ACC112 (cell line): ENCODE results near the gene CHSY1.

ENCODE experiments used
- H2AFZ ChIP-seq: fragments of 200-600 bp; sonication (generic); one replicate; pipeline ENCODE4 v1.6.0; 2017; ENCODE audit warnings: antibody characterized with exemption, low read length; ENCODE audit not compliant: unreplicated experiment
- H3K27ac ChIP-seq: fragments of 200-600 bp; sonication (generic); 2 replicates; pipeline ENCODE4 v1.5.1; 2014; ENCODE audit warnings: low read depth, mild to moderate bottlenecking, antibody characterized with exemption, low read length, moderate library complexity
- H3K27me3 ChIP-seq: fragments of 200-600 bp; sonication (generic); 2 replicates; pipeline ENCODE4 v1.6.1; 2014; ENCODE audit warnings: mild to moderate bottlenecking, antibody characterized with exemption, low read length, moderate library complexity, mixed read lengths; ENCODE audit not compliant: insufficient read depth
- H3K36me3 ChIP-seq: fragments of 200-600 bp; sonication (generic); 2 replicates; pipeline ENCODE4 v1.6.1; 2016; ENCODE audit warnings: mild to moderate bottlenecking, antibody characterized with exemption, low read length, moderate library complexity, mixed read lengths; ENCODE audit not compliant: insufficient read depth
- H3K4me1 ChIP-seq: fragments of 200-600 bp; sonication (generic); one replicate; pipeline ENCODE4 v1.6.1; 2016; ENCODE audit warnings: low read length, mixed read lengths; ENCODE audit not compliant: insufficient read depth, unreplicated experiment, control insufficient read depth
- H3K4me3 ChIP-seq: fragments of 200-600 bp; sonication (generic); 2 replicates; pipeline ENCODE4 v1.5.1; 2014; ENCODE audit warnings: mild to moderate bottlenecking, low read depth, low read length
- H3K79me2 ChIP-seq: fragments of 200-600 bp; sonication (generic); one replicate; pipeline ENCODE4 v1.6.0; 2016; ENCODE audit warnings: low read length; ENCODE audit not compliant: control insufficient read depth, unreplicated experiment, insufficient read depth

CHSY1 gene

DNA sequence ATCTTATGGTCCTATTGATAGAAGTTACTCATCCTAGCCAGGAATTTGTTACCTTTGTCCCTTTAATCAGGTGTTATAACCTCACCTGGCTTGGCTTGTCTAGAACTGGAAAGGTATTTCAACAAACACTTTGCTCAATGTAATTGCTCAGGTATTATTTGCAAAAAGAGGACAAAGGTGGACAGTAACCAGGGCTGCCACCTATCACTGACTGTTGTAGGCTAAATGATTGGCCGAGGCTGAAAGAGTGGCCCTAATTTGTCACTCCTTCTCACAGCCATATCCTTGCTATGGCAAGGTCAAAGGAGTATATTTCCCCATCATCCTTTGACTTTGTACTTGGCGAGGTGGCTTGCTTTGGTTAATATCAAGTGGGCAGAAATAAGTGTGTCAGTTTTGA lies 28.2 kb upstream of the CHSY1 start:
- Histone ChIP-seq H3K27ac (no peak overlapping the region), H3K27me3 (no peaks in the 10 kb centered on the region), H3K4me3 (no peak overlapping the region), H3K79me2 (peaks cover 20% of the 10 kb centered on the region), H3K4me1 (peaks cover 8% of the 10 kb centered on the region), H3K36me3 (peaks cover 16% of the 10 kb centered on the region), H2AFZ (no peak overlapping the region)

DNA sequence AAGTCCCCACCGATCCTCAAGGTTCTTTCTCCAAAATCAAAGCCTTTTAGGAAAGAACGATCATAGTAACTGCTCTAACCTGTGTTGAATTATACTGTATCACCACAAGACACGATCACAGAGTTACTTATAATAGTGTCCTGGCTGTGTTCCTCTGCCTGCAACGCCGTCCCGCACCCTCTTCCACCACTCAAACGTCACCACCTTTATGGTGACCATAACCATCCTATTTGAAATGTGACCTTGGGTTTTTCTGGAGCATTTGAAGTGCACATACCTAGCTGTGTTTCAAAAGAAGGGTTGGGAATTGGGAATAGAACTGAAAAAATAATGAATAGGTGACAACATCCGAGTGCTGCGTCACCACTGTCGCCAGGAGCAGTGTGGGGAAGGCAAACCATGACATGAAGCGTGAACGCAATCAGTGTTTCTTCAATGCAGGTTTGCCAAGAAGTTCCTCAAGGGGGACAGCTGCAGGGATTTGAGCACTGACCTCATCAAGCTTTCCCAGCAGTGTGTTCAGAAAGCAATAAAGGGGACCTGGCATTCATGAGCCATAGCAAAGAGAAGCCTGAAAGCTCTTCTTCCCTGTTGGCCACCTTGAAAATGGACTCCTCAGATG lies 26.2 kb upstream of the CHSY1 start:
- H3K27ac ChIP-seq, result peak overlapping the region; percentile 22; the same call in 1 of the 2 replicates
- peaks cover 31% of the 10 kb centered on the region for H3K36me3 ChIP-seq
- H3K27me3 ChIP-seq, result no peaks in the 10 kb centered on the region
- peak overlapping the region; percentile 89 for H3K4me3 ChIP-seq
- peaks cover 8% of the 10 kb centered on the region for H3K4me1 ChIP-seq
- peaks cover 28% of the 10 kb centered on the region for H3K79me2 ChIP-seq
- peak overlapping the region; percentile 37 for H2AFZ ChIP-seq

DNA sequence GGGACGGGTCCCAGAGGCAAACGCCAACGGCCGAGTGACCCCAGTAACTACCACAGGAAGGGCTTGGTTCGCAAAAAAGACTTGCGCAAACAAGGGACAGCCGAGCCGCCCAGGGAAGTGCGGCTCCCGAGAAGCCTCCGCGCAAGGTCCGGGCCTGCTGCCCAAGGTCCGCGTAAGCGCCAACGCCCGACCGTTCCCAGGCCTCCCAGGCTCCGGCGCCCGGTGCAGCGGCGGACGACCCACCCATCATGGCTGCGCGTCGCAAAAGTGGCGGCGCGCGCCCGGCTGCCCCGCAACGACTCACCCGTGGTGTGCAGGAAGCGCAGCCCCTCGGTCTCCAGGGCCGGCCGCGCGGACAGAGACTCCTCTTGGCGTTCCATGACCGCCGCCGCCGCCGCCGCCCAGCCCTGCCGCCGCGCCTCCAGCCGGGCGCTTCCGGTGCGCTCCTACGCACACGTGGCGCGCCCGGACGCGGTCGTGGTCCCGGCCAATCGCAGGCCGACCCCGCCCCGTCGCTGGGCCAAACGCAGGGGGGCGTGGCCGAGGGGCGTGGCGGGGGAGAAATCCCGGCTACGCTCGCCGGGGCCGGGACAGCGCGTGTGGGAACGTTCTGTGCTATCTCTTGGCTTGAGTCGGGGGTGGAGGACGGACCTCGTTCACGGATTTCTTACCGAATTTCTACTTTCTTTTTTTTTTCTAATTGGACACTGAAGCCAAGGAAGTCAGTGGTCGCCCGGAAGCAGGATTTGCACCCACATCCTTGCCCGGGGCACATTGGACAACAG lies 25.4 kb upstream of the CHSY1 start, which contains the start of gene SELENOS:
Gene SELENOS (minus strand): TSS at position 448 of the 785 bp plus-strand sequence. CDS start 68 bp downstream, at position 380.
- peaks cover 33% of the 10 kb centered on the region for H3K36me3 ChIP-seq
- peaks cover 8% of the 10 kb centered on the region for H3K4me1 ChIP-seq
- peak within 1 kb of the TSS; percentile 52 for H2AFZ ChIP-seq
- peaks cover 28% of the 10 kb centered on the region for H3K79me2 ChIP-seq
- H3K27me3 ChIP-seq, result no peaks in the 10 kb centered on the region
- H3K4me3 ChIP-seq, result peak within 1 kb of the TSS; percentile 89
- H3K27ac ChIP-seq, result peak within 1 kb of the TSS; percentile 77

DNA sequence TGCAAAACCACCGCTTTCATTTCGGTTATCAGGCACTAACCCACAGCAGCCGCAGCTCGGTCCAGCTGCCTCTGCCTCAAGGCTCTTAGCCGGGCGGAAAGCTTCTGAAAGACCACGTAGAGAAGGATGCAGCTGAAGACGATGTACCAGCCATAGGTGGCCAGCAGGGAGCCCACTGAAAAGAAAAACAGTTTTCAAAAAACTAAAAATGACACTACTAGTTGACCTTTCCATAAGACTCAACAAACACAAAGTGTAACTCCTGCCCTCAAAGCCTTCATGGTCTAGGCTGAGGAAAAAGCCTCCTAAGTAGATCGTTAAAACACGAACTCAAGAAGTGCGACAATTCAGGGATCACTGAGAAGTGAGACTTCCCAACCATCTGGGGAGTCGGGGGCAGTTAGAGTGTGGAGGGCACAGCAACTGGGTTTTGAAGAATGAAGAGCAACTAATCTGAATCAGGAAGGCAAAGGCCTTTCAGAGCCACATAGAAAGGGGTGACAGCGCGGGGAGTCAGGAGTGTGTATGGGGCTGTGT lies 24.7 kb upstream of the CHSY1 start:
- Histone ChIP-seq H3K27me3 (no peaks in the 10 kb centered on the region), H3K4me3 (peak overlapping the region; percentile 89), H3K79me2 (peaks cover 28% of the 10 kb centered on the region), H2AFZ (peak overlapping the region; percentile 52), H3K36me3 (peaks cover 39% of the 10 kb centered on the region), H3K27ac (peak overlapping the region; percentile 77), H3K4me1 (peaks cover 8% of the 10 kb centered on the region)

DNA sequence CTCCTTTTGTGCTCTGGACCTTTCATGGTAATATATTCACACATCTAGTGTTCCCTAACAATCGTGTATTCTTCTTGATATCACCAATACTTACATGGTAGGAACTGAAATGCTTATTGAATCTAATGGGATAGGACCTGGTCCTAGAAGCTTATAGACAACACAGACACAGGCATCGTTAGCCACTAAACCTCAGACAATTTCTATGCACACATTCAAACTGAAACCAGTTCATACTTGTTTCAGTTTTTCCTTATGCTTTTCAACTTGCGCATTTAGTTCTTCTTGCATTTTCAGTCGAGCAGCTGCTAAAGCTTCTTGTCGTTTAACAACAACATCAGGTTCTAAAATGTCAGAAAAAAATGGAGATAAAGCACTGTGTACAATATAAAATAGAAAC lies 23.2 kb upstream of the CHSY1 start:
- Histone ChIP-seq H3K79me2 (peaks cover 28% of the 10 kb centered on the region), H2AFZ (no peak overlapping the region), H3K4me1 (peaks cover 8% of the 10 kb centered on the region), H3K27me3 (no peaks in the 10 kb centered on the region), H3K36me3 (peaks cover 49% of the 10 kb centered on the region), H3K27ac (no peak overlapping the region), H3K4me3 (no peak overlapping the region)

DNA sequence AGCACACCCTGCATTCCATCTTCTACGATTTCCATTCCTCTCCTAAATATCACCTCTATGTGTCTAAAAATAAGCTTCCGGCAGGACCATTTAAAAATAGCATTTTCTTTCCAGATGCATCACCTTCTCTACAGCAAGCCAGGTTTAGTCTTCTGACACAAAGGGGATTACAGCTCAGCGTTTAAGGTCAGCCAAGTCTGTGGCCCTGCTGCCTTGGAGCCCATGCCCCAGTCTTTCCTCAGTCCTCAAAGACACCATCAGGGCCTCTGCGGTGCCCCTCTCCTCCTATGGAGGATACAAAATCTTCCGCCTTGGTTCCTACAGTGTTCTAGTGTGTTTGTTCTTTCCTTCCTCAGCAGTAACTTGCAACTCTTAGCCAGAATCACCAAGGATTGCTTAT lies 21.7 kb upstream of the CHSY1 start:
- peaks cover 28% of the 10 kb centered on the region for H3K79me2 ChIP-seq
- H3K27ac ChIP-seq, result no peak overlapping the region
- H3K4me1 ChIP-seq, result peaks cover 8% of the 10 kb centered on the region
- no peak overlapping the region for H2AFZ ChIP-seq
- H3K4me3 ChIP-seq, result no peak overlapping the region
- no peaks in the 10 kb centered on the region for H3K27me3 ChIP-seq
- H3K36me3 ChIP-seq, result peaks cover 49% of the 10 kb centered on the region

DNA sequence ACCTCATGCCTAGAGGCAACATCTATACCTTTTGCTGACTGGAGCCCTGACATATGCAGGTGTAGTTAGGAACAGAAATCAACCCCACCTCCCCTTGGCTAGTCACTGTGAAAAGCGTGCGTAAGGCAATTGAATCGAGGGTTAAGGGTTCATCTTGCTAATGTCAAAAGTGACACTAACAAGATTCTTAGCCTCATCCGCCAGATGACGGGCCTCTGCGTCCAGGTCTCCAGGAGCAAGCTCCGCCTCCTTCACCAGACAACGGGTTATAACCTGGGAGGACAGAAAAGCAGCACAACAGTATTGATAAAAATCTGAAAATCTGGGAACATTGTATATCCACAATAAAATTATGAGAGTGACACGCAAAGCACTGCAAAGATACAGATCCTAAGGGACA lies 20.7 kb upstream of the CHSY1 start:
- Histone ChIP-seq H3K4me3 (no peak overlapping the region), H3K36me3 (peaks cover 49% of the 10 kb centered on the region), H3K27me3 (no peaks in the 10 kb centered on the region), H3K4me1 (peaks cover 15% of the 10 kb centered on the region), H3K27ac (no peak overlapping the region), H2AFZ (no peak overlapping the region), H3K79me2 (peaks cover 28% of the 10 kb centered on the region)

DNA sequence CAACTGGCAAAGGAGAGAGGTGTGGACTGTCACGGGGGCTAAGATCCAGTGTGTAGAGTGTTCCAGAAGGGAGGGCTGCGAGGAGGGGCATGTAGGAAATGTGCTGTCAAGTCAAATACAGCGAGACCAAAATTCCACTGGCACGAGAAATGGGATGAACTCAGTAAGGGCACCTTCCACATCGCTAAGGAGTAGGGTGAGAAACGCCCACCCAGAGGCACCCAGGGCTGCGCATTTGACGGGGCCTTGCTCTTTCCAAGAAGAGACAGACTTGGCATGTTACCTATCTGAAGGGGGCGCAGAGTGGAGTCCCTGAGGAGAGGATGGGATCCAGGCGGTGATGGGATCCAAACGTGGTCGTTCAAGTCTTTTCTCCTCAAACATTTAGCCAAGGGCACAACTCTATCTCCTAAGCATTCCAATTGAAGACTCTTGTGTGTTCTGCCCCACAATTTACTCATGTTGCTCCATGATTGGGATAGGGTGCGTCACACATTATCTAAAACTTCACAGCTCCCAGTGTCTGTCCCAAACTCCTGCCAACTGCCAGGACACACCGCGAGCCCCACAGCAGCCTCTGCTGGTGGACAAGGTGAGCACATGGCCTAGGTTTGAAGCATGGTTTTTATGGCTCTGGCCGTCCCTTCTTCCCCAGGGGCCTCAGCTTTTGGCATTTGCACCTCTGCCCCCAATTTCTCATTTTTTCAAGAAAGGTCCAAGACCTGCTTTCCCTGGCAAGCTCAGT lies 17.8 kb upstream of the CHSY1 start:
- Histone ChIP-seq H2AFZ (no peak overlapping the region), H3K36me3 (peaks cover 42% of the 10 kb centered on the region)

DNA sequence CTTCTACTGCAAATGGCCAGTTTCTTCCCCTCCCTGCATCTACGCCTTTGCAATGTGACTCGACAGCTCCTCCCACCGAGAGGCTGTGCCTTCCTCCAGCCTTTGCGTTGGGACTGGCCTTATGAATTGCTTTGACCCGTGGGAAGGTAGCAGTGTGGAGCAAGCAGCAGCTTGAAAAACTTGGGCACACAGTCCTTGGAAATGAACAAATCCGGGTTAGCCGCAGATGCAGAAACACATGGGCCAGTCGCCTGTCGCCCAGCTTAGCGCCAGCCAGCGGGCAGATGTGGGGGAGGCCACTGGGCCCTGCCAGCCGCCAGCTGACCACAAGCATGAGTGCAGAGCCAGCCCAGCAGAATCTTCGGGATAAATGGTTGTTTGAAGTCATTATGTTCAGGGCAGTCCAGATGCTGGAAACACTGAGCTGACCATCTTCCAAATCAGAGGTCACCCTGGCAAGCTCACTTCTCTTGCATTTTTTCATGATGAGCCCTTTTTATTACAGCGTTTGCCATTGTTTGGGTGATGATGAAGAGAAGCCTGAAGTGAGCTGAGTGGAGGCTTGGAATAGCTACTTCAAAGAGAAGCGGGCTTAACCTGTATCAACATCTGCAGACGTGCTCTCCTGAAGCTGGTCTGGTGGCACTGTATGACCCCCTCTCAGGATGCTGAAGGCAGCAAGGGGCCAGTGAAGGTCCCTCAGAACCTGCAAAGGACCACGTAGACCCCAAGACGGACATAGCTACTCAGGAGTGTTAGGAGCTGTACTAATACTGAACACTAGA lies 15.7 kb upstream of the CHSY1 start:
- Histone ChIP-seq H2AFZ (peak overlapping the region; percentile 88), H3K79me2 (no peaks in the 10 kb centered on the region), H3K4me3 (peak overlapping the region; percentile 13; the same call in 1 of the 2 replicates), H3K4me1 (peaks cover 26% of the 10 kb centered on the region), H3K36me3 (0 out of 2 replicates have a peak, but pooled peaks cover 20% of the 10 kb centered on the region), H3K27ac (peak overlapping the region; percentile 77), H3K27me3 (no peaks in the 10 kb centered on the region)

More for the DNA sequence above, 17.8 kb upstream of the CHSY1 start:
- Histone ChIP-seq H3K27me3 (no peaks in the 10 kb centered on the region), H3K79me2 (peaks cover 5% of the 10 kb centered on the region), H3K4me3 (no peak overlapping the region), H3K4me1 (peaks cover 18% of the 10 kb centered on the region), H3K27ac (no peak overlapping the region)

DNA sequence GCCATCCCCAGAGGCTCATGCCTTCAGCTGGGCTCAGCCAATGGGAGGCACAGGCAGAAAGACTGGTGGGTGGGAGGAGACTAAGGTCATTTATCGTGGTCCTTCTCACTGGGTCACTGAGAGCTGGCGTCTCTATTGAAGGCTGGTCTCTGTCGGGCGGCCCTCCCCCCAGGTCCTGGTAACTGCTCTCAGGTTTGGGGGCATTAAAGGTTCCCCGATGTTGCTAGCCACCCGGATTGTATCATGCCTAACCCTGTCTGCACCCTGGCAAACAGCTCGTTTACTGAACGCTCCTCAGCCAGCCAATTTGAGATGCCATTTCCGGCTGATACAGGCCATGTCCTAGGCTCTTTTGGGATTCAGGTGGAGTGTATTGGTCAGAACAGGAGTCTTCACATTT lies 14.9 kb upstream of the CHSY1 start:
- H2AFZ ChIP-seq, result peak overlapping the region; percentile 88
- H3K4me3 ChIP-seq, result 0 out of 2 replicates have a peak overlapping the region, but pooled peaks have one; percentile 13
- H3K27ac ChIP-seq, result peak overlapping the region; percentile 77
- H3K79me2 ChIP-seq, result no peaks in the 10 kb centered on the region
- H3K4me1 ChIP-seq, result peaks cover 26% of the 10 kb centered on the region
- H3K36me3 ChIP-seq, result 0 out of 2 replicates have a peak, but pooled peaks cover 15% of the 10 kb centered on the region
- no peaks in the 10 kb centered on the region for H3K27me3 ChIP-seq
